GM21723 (cell line): ENCODE data around the gene DISP3.

Experiments used
- ATAC-seq: cut with Tn5 transposase; IDR thresholded peaks from one replicate; pipeline ENCODE4 v1.9.1; 2021; ENCODE audit warnings: mild to moderate bottlenecking, moderate library complexity; ENCODE audit not compliant: unreplicated experiment

DISP3 gene

DNA sequence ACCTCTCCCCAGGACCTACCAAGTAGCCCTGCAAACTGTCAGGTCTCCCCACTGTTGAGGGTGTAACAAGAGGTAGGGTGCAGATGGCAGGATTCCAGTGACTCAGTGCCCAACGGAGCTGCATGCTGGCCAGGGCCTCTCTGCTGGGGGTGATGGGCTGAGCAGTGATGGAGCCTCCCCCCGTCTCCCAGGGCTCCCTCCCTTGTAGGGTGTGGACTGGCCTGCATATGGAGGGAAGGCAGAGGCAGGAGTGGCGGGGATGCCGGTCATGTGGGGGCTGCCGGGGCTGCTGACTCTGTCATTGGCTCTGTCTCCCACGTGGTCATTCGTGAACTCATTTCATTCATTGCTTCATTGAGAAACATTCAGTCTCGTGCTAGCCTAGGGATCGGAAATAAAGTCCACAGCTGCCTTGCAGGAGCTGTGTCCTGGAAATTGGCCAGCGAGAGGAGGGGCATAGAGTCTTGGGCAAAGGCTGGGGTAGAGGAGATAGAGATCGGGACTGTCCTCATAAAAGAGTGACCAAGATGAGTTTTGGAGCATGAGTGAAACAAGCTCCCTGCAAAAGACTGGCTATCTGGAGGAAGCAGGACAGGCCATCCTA, 22.9 kb upstream of the DISP3 start:
- no peak for ATAC-seq

DNA sequence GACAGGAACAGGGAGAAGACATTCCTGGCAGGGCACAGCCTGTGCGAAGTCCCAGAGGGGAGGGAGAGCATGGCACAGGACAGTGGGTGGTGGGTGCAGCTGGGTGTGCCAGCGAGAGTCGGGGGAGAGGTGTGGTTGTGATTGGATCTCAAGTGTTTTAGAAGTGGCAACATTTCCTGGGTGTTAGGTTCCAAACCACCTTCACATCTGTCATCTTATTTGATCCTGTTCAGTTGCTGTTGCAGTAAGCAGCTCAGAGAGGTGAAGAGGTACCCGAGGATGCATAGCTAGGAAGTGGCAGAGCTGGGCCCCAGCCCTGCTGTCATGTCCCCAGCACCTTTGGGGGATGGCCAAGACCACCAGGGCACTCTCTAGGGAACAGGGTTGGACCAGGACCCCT, 22.0 kb upstream of the DISP3 start:
- no peak for ATAC-seq

DNA sequence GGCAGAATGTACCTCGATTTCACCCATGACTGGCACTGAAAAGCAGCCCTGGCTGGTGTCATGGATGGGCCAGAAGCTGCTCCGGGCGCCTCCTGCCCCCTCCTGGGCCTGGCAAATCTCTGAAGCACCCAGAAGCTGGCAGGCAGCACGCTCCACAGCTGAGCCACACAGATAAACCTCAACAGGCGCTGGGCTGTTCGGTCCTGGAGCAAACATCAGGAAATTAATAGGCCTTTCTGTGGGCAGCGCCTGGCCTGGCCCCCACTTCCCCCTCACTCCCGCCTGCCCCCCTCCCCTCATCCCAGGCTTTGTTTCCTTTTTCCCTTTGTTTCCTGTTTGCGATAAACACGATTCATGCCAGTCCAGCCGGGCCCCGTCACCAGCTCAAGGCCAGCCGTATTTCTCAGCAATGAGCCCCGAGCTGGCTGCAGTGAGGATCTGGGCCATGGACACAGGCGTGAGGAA, 20.1 kb upstream of the DISP3 start:
- no peak for ATAC-seq

DNA sequence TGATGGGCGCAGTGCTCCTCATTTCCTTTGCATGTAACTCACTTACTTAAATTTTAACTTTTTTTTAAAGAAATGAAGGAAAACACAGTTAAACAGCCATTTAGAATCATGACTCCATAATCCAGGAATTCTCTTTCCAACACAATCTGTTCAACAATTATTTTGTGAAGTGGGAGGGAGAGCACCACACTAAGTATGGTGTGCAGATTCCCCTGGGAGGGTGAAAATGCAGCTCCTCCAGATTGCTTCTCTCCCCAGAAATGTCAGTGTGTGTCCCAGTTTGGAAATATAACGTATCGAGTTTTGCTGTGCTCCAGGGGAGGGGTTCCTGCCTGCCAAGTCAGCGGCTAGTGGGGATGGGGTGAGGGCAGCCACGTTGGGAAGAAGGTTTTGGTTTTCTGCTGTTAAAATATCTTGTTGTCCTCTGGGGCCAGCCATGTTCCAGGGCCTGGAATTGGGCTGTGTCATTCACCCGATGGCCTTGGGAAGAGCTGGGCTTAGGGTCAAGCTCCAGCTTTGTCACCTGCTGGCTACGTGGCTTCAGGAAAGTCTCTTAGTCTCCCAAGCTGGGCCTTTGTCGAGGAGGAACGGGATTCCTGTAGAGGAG, 17.3 kb upstream of the DISP3 start:
- no peak for ATAC-seq

DNA sequence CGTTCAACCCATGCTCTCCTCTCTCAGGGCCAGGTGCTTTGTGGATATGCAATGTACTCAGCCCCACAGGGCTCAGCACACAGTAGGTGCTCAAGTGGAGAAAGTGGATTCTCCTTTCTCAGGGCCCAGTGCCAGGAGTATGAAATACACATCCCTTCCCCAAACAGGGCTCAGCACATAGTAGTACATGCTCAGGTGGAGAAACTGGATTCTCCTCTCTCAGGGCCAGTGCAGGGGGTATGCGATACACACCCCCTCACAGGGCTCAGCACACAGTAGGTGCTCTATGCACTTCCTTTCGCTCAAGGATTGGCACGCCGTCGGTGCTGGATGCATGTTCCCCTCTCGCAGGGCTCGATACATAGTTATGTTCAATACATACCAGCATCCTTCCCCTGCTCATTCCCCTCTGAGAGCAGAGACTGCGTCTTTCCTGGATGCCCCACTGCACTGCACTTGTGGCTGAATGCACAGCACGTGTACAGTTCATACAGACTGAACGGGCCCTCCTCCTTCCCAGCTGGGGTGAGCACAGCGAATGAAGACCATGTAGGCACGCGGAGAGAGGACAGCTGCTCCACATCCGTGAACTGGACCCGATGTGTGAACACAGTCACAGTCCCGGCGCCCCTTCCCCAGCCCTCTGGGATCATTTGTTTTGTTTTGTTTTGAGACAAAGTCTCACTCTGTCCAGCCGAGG, 16.6 kb upstream of the DISP3 start:
- ATAC-seq, result no peak

DNA sequence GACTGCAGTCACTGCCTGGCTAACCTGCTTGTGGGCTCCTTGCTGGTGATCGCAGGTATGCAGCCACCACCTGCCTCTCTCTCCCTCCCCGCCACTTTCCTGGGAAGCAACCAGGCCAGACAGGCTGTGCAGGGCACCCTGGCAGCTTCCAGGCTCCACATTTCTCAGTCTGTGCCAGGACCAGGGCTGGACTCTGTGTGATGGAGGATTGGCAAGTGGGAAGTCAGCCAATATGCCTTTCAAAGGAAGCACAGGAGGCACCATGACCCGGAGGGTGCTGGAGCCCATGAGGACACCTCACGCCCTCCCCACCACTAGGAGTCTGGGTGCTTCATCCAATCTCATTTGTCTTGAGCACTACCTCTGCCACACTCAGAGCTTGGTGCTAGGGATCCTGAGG, 15.8 kb upstream of the DISP3 start:
- no peak for ATAC-seq

DNA sequence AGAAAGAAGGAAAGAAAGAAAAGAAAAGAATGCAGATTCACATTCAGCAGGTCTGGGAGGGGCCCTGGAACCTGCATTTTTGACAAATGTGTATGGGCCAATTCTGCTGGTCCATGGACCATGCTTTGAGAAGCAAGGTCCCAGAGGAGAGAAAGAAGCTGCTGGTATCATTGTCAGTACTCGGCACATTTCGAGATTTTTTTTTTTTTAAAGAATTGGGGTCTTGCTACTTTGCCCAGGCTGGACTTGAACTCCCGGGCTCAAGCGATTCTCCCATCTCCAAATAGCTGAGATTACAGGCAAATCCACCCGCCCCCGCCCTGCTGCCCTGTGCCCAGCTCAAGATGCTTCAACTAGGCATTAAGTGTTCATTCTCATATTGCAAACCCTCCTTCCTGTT, 13.6 kb upstream of the DISP3 start:
- no peak for ATAC-seq

DNA sequence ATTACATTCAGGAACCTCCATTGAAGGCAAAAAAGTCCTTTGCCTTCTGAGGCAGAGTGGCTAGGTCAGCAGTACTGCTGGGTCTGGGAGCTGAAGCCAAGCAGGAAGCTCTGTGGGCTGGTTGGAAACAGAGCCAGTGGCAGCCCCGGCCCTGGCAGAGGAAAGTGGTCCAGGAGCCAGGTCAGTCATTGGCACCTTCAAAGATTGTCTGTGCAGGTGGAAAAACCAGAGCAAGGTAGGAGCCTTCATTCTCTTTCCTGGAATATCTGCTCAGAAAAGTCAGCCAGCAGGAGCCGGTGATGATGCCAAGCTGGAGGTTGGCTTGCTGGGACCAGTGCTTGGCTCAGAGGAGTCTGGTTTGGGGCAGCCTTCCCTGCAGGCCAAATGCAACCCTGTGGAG, 12.5 kb upstream of the DISP3 start:
- ATAC-seq, result no peak

DNA sequence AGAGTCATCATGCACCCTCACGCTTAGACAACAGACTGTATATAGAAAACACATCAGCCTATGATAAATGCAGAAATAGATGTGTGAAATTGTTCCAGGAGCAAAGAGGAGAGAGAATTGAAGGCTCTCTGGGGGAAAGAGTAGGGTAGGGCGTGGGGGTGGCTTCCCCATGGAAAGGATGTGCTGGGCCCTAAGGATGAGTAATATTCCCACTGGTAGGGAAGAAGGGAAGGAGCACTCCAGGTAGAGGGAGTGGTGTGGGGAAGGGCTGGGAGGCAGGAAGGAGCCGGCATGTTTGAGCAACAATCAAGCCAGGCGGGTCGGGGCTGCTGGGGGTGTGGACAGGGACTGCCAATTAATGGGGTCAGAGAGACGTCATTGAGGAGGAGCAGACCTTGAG, 10.1 kb upstream of the DISP3 start:
- ATAC-seq, result no peak

DNA sequence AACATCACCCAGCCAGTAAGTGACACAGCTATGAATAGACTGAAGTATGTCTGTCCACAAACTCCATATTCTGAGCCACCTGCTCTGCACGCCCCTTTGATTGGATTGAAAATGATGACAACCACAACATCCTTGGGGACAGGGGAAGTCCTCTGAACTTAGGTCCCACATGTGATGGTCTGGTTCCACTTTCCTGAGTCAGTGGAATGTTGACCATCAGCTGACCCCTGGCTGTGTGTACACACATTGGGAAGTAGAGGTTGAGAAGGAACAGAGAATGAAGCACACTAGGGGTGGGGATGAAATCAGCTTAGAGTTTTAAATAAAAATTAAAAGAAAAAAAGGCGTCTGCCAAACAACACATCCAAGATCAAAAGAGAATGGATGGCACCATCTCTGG, 8.0 kb upstream of the DISP3 start:
- no peak for ATAC-seq

DNA sequence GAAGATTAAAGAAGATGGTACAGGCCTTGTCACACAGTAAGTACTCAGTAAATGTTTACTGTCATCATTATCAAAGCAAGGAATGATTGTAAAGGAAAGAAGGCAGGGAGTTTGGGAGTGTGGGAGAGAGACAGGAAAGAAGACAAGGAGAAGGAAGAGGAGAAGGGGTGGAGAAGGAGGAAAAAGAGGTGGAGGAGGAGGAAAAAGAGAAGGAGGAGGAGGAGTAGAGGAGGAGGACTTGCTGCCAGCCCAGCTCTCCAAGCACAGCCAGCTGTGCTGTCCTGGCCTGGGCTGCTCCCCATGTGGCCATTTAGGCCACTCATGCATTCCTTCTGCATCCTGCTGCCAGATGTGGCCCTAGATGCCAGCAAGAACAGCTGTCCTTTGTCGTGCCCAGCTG, 7.5 kb upstream of the DISP3 start:
- no peak for ATAC-seq

DNA sequence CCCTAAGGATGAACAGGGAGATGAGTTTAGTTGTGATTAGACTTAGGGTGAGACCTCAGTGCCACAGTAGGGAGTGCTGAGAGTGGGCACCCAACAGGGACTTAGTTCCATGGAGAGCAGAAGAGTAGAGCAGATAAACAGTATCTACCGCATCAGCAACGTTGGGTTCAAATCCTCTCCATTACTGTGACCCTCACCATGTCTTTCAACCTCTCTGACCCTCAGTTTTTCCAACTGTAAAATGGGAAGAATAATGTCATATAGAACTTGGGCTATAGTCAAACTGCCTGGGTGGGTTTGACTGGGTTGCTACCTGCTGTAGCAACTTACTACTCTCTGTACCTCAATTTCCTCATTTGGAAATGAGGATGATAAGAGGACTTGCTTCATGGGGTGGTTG, 6.7 kb upstream of the DISP3 start:
- ATAC-seq, result no peak

DNA sequence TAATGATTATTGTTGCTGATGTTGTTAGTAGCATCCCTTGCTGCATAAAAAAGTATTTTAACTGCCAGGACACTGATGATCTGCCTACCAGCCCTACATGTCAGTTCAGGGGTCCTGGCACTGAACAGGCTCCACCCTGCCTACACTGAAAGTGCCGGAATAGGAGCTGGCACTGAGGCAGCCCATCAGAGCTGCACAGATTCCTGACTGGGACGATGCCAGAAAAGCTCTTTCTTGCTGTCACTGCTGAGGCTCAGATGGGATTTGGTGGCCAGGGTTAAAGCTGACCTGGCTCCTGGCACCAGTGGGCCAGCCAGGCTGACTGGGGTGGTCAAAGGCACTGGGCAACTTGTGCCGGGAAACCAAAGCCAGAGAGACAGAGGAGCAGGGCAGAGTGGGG, 6.2 kb upstream of the DISP3 start:
- ATAC-seq, result no peak

DNA sequence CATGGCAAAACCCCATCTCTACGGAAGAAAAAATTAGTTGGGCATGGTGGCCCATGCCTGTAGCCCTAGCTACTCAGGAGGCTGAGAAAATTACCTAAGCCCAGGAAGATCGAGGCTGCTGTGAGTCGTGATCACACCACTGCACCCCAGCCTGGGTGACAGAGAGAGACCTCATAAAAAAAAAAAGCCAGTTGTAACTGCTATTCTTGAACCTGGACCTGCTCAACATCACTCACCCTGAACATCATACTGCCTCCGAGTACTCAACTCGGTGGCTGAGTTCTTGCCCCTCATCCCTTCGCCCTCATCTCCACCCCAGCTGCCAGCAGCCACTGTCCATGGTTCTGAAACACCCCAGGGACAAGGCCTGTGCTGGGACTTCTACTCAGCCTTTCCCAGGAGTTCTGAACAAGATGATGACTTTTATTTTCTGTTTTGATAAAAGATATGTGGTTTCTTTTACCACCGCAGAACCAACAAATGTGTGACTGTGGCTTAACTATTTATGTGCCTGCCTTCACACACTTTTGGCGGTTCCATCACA, 5.4 kb upstream of the DISP3 start:
- no peak for ATAC-seq

DNA sequence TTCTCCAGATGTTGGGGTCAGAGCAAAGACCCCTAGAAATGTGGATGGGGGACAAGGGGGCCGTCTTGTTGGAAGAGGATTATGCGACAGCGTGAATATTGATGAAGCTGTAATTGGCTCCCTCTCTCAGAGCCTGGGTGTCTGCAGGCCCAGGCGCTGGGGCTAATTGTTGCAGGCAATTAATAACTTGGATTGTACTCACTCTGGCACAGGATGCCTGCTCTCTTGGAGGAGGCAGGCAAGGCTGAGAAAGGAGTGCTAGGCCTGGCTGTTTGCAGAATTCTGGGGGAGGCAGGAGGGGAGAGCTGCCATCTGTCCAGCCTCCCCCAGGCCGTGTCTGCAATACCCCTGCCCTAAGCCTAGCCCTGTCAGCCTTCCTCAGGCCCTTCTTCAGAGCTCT, 4.1 kb upstream of the DISP3 start:
- no peak for ATAC-seq

DNA sequence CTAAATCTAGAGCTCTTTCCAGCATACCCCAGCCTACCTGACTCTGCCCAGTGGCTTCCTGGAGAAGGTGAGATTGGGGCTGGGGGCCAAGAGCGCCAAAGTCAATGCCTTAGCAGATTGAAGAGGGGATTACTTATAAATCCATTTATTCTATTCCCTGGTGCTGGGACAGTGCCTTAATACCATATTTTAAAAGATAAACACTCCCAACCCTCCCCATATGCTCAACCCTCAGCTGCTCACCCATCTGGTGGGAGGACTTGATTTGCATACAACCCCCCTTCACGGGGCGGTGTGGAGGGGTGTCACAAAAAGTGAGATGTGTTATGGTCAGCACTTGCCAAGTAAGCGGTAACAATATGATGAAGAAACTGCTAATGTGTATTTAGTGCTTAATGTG, 3.2 kb upstream of the DISP3 start:
- ATAC-seq, result no peak

DNA sequence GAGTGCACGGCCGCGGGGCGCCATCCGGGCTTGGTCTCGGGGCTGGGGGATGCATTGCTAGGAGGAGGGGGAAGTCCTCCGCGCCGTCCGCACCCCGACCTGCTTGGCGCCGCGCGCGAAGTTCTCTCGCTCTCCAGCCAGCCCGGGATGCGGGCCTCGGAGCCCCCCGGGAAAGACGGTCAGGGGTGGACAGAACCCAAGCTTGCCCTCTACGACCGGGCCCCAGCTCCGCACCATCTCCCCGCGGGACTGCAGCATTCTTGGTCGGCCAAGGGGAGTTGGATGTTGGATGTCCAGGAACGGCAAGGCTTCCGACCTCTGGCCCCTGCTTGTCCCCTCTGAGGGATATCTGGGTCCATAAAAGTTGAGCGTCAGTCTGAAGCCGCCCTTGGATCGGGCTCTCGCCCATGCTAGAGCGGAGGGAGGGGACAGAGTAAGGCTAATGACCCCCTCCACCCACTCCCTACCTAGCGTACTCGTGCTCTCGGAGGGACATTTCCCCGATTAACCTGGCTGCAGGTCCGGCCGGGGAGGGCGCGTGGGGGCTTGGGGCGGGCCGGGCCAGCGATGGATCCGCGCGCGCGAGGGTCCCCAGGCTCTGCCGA, 522 bp downstream of the DISP3 start:
- ATAC-seq, result no peak

DNA sequence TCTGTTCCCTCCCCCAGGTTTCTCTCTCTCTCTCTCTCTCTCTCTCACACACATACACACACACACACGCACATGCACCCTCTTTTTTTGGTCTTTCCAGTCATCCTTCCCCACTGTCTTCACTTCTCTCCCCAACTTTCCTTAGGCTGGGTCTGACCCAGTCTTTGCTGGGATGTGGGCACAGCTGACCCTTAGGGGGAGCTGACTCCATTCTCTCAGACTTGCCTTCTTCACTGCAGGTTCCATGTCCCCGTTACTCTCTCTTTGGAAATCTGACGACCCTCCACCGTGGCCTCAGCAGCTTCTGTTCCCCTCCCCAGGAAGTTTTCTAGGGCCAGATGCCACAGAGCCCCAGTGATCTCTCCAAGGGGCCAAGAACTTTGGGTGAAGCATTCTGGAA, 2.1 kb downstream of the DISP3 start:
- ATAC-seq, result no peak

DNA sequence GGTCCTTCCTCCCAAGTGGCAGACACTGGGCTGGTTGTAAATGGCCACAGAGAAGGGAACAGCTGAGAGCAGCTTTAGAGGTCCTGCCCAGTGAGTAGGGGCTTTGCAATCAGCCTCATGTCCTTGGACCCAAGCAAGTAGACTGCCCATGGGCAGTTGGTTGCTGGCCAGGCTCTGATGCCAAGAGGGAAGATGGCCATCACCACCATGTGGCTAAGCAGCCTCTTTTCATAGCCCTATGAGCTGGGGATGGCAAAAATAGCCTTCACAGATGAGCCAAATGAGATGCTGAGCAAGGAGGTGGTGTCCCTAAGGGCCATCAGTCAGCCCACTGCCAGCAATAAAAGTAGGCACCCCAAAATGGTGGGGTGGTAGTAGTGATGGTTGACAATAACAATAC, 3.2 kb downstream of the DISP3 start:
- ATAC-seq, result no peak

DNA sequence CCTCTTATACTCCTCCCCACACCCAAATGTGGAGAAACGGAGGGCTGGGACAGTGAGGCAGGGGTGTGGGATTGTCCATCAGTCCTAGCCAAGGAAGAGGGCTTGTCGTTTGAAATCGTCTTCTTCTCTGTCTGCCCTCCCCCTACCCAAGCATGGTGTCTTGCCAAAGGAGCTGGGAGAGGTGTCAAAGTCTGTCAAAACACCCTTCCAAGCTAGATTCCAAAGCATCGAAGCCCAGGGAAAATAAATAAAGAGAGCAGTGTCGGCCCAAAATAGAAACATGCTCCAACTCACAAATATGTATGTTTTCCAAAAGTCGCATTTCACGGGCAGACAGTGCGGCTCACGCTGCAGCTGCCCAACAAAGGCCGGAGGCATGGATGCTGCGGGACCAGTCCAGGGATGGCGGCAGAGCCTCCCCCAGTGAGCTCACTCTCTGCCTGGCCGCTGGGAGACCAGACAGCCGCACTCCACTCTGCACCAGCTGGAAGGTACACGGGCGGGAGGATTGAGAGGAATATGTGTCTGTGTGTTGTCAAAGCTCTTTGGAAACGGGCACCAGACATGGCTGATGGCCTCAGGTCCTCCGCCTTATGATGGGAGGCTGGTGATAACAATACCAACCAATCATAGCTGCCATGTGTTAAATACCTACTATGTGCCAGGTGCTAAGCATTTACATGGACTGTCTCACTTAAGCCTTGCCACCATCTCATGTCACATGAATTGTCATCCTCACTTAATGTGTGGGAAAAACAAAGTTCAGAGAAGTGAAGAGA, 3.9 kb downstream of the DISP3 start:
- no peak for ATAC-seq
